ENCODE data around the gene CAPZA2.

Gene CAPZA2

DNA sequence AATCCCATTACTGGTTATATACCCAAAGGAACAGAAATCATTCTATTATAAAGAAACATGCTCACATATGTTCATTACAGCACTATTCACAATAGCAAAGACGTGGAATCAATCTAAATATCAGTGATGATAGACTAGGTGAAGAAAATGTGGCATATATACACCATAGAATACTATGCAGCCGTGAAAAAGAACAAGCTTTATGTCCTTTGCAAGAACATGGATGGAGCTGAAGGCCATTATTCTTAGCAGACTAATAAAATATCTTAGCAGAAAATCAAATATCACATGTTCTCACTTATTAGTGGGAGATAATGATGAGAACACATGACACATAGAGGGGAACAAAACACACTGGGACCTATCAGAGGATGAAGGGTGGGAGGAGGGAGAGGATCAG is 38.8 kb downstream of the CAPZA2 start:
- TF ChIP-seq, protein P1, sequence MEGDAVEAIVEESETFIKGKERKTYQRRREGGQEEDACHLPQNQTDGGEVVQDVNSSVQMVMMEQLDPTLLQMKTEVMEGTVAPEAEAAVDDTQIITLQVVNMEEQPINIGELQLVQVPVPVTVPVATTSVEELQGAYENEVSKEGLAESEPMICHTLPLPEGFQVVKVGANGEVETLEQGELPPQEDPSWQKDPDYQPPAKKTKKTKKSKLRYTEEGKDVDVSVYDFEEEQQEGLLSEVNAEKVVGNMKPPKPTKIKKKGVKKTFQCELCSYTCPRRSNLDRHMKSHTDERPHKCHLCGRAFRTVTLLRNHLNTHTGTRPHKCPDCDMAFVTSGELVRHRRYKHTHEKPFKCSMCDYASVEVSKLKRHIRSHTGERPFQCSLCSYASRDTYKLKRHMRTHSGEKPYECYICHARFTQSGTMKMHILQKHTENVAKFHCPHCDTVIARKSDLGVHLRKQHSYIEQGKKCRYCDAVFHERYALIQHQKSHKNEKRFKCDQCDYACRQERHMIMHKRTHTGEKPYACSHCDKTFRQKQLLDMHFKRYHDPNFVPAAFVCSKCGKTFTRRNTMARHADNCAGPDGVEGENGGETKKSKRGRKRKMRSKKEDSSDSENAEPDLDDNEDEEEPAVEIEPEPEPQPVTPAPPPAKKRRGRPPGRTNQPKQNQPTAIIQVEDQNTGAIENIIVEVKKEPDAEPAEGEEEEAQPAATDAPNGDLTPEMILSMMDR (IDR thresholded peaks at IDR 0.05; ENCODE audit: borderline replicate concordance, control extremely low read depth, extremely low read depth, insufficient read depth, missing control alignments), result no peak
- in situ Hi-C loops (cut with MboI; ENCODE audit: low sequenced_read_pairs, unreplicated experiment), result no loop called here
- no peak for DNase-seq (ENCODE audit: low spot score)

DNA sequence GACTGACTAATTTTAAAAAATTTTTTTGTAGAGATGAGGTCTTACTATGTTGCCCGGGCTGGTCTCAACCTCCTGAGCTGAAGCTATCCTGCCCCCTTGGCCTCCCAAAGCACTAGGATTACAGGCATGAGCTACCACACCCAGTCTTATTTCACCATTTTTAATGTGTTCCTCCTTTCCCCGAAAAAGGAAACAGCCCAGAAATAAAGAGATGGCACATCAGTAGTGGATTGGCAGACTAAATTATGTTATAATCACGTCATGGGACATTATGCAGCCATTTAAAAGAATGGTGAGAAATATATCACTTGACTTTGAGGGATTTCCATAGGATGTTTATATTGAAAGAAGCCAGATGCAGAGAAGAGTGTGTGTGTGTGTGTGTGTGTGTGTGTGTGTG is 40.5 kb downstream of the CAPZA2 start:
- in situ Hi-C loops (cut with MboI; ENCODE audit: low sequenced_read_pairs, unreplicated experiment), result no loop called here
- no peak for DNase-seq (ENCODE audit: low spot score)
- TF ChIP-seq, protein P1 (IDR thresholded peaks at IDR 0.05; ENCODE audit: borderline replicate concordance, control extremely low read depth, extremely low read depth, insufficient read depth, missing control alignments), result no peak

DNA sequence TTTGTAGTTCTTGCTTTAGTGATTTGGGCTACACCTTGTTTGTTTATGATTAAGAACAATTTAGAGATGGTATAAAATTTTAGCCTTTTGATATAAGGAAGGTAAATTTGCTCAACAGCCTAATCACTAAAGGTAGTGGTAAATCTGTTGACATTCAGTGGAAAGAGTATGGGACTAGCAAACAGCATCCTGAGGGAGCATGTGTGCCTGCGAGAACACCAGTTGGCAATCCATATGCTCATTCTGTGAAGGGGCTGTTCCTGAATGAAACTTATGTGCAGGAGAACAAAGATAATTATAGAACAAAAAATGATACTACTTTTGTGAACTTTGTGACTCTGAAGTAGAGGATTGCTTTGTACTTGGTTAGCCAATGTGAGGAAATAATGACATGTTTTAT is 44.0 kb downstream of the CAPZA2 start:
- no peak for DNase-seq (ENCODE audit: low spot score)
- in situ Hi-C loops (cut with MboI; ENCODE audit: low sequenced_read_pairs, unreplicated experiment), result no loop called here
- TF ChIP-seq, protein P1 (IDR thresholded peaks at IDR 0.05; ENCODE audit: borderline replicate concordance, control extremely low read depth, extremely low read depth, insufficient read depth, missing control alignments), result no peak

DNA sequence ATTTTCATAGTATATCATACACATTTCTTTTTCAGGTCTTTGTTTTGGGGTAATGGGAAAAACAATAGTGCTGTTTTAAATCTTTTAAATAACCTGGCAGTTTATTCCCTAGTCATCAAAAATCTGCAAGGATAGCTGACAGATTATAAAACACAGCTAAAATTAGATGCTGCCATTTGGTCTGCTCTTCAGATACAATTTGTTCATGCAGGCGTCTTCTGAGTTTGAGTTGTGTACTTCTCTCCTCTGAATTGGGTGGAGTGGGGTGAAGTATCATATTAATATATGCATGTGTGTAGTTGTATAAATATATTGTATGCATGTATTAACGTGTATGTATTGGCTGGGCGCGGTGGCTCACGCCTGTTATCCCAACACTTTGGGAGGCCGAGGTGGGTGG is 48.0 kb downstream of the CAPZA2 start:
- DNase-seq (ENCODE audit: low spot score), result no peak
- in situ Hi-C loops (cut with MboI; ENCODE audit: low sequenced_read_pairs, unreplicated experiment), result no loop called here
- TF ChIP-seq, protein P1 (IDR thresholded peaks at IDR 0.05; ENCODE audit: borderline replicate concordance, control extremely low read depth, extremely low read depth, insufficient read depth, missing control alignments), result no peak

DNA sequence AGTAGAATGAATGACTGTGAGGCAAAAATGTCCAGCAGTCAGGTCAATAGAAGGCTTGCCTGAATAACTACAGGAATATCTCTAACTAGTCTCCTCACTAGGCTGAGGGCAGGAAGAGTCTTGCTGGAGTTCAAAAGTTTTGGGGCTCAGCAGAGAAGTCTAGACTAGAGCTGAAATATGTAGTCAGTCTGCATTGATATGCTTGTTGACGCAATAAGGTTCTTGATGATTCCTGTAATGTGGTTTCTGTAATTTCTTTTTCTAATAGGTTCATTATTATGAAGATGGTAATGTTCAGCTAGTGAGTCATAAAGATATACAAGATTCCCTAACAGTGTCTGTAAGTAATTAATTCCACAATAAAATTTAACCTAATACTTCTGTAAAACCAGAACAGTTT is 49.4 kb downstream of the CAPZA2 start:
- TF ChIP-seq, protein P1 (IDR thresholded peaks at IDR 0.05; ENCODE audit: borderline replicate concordance, control extremely low read depth, extremely low read depth, insufficient read depth, missing control alignments), result no peak
- in situ Hi-C loops (cut with MboI; ENCODE audit: low sequenced_read_pairs, unreplicated experiment), result no loop called here
- DNase-seq (ENCODE audit: low spot score), result no peak

DNA sequence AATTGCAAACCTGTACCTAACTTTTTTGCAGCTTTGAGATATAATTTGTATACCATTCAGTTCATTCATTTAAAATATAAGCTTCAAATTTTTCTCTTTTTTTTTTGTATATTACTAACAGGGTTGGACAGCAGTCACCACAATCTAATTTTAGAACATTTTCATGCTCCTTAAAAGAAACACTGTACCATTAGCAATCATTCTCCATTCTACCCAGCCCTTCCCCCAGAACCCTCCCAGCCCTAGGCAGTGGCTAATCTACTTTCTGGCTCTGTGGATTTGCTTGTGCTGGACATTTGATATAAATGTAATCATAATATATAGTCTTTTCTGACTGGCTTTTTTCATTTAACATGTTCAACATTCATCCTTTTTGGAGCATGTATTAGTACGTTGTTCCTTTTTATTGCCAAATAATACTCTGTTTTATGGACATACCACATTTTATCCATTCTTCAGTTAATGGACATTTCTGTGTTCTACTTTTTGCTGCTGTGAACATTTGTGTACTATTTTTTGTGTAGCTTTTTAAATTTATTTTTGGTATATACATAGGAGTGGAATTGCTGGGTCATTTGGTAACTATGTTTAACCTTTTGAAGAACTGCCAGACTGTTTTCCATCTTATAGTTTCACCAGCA is 50.0 kb downstream of the CAPZA2 start:
- in situ Hi-C loops (cut with MboI; ENCODE audit: low sequenced_read_pairs, unreplicated experiment), result no loop called here
- TF ChIP-seq, protein P1 (IDR thresholded peaks at IDR 0.05; ENCODE audit: borderline replicate concordance, control extremely low read depth, extremely low read depth, insufficient read depth, missing control alignments), result no peak
- DNase-seq (ENCODE audit: low spot score), result no peak
